K562 (cell line): ENCODE data around the gene SCFD2. TPM values are rescaled to one million over a fixed set of nuclear protein-coding genes. Genes with fewer than 3 reads are reported as not detected.
A peak's percentile ranks its signal among the peaks of the same experiment; 100 is the strongest.

Source experiments
- CEBPZ ChIP-seq: fragments of 150-350 bp; IDR thresholded peaks from 2 replicates; pipeline ENCODE4 v1.6.1; 2014; ENCODE audit warnings: low read depth, mild to moderate bottlenecking, low read length, borderline replicate concordance
- KAT8 ChIP-seq: fragments of 450-650 bp; IDR thresholded peaks from 2 replicates; pipeline ENCODE4 v1.6.1; 2016; ENCODE audit warnings: low read depth, mild to moderate bottlenecking
- LCOR ChIP-seq: sonication (generic); formaldehyde crosslinking; IDR thresholded peaks from 2 replicates; pipeline ENCODE4 v1.8.0; 2022; ENCODE audit warnings: mild to moderate bottlenecking, missing genetic modification reagents
- MBD2 ChIP-seq: sonication (generic); IDR thresholded peaks from 2 replicates; pipeline ENCODE4 v1.6.1; 2016; ENCODE audit warnings: low read depth, borderline replicate concordance
- POLR2G ChIP-seq: fragments of 200-400 bp; formaldehyde crosslinking; IDR thresholded peaks from 2 replicates; pipeline ENCODE4 v1.6.1; 2017; ENCODE audit warnings: low read depth, mild to moderate bottlenecking, antibody characterized with exemption, low read length, moderate library complexity
- POLR2H ChIP-seq: IDR thresholded peaks from 2 replicates; pipeline ENCODE4 v1.6.1; 2016; ENCODE audit warnings: missing genetic modification characterization, low read depth, mild to moderate bottlenecking, control low read depth, missing compliant biosample characterization, moderate library complexity
- PURB ChIP-seq: sonication (generic); formaldehyde crosslinking; IDR thresholded peaks from 2 replicates; pipeline ENCODE4 v1.9.0; 2021; ENCODE audit warnings: low read depth, mild to moderate bottlenecking, missing genetic modification reagents
- RBBP5 ChIP-seq: fragments of 200-600 bp; sonication (generic); IDR thresholded peaks from 2 replicates; pipeline ENCODE4 v1.6.1; 2012; ENCODE audit warnings: borderline replicate concordance, mild to moderate bottlenecking, low read length, control low read depth, inconsistent platforms; ENCODE audit not compliant: insufficient read depth, poor library complexity, severe bottlenecking
- SIN3B ChIP-seq: fragments of 450-650 bp; IDR thresholded peaks from 2 replicates; pipeline ENCODE4 v1.6.1; 2017; ENCODE audit warnings: low read depth, mild to moderate bottlenecking, moderate library complexity
- STAG1 ChIP-seq: sonication (generic); formaldehyde crosslinking; IDR thresholded peaks from 2 replicates; pipeline ENCODE4 v1.5.0; 2020; ENCODE audit warnings: missing genetic modification reagents, borderline replicate concordance
- ZBTB40 ChIP-seq, 2 experiments: fragments of 450-650 bp in 1 of 2; sonication (generic) in 1 of 2; formaldehyde crosslinking in 1 of 2; IDR thresholded peaks; 2 replicates each; pipeline versions ENCODE4 v1.7.1 to v1.9.0; 2016 to 2022; ENCODE audit warnings: inconsistent platforms in 1 of 2, mild to moderate bottlenecking in 1 of 2, missing genetic modification reagents in 1 of 2
- ZNF444 ChIP-seq: fragments of 250-450 bp; sonication (Bioruptor Pico); IDR thresholded peaks from 2 replicates; pipeline ENCODE4 v1.4.0; 2020; ENCODE audit warnings: mild to moderate bottlenecking, moderate library complexity
- ZNF766 ChIP-seq: fragments of 200-800 bp; sonication (Bioruptor generic); conservative IDR thresholded peaks from 2 replicates; pipeline ENCODE4 v1.6.1; 2016; ENCODE audit warnings: missing genetic modification characterization, missing compliant biosample characterization
- polyA plus RNA-seq, 8 experiments: library from polyadenylated mRNA; depleted of rRNA in 4 of 8; stranded (reverse) in 5 of 8; unstranded in 3 of 8; fragments of >200 nt; fragmentation: Nextera tagmentation in 2 of 8; fragmentation: Illumina TruSeq in 1 of 8; extraction: Ambion mirVana in 2 of 8; extraction: Trizol in 1 of 8; gene quantifications; 2 replicates each; pipeline versions ENCODE4 v1.2.1 to v1.2.3, GENCODE V29; 2011 to 2014; ENCODE audit warnings: inconsistent platforms in 1 of 8, missing spikeins in 1 of 8
- total RNA-seq, 7 experiments: library from RNA; depleted of rRNA in 6 of 7; stranded (reverse); fragments of >200 nt in 6 of 7; fragmentation: Illumina TruSeq in 2 of 7; extraction: Trizol in 2 of 7; gene quantifications; 2 replicates each; pipeline versions ENCODE4 v1.2.1 to v1.2.3, GENCODE V29; 2011 to 2021; ENCODE audit warnings: low replicate concordance in 1 of 7

SCFD2 gene
- total and polyA plus RNA-seq, 9 of the 15 experiments (the other 6 are each of a cell fraction or from before 2014, with no cell fraction given), result 5.7 to 30.3 (median 22.8) TPM

GRCh38 chr4:53377319-53378170 is 11.7 kb upstream of the SCFD2 start, which contains the start of gene FIP1L1 (continued):
- TF ChIP-seq ZBTB40 (IDR thresholded peaks at IDR 0.05), result peak; percentile 80
- no peak for TF ChIP-seq ZBTB40 (CRISPR knock-in tag; IDR thresholded peaks at IDR 0.05)
- TF ChIP-seq KAT8, result no peak
- TF ChIP-seq SIN3B, result peak; percentile 37; the same call in 1 of the 2 replicates
- peak; percentile 94 for TF ChIP-seq RBBP5
- no peak for TF ChIP-seq STAG1 (CRISPR knock-in tag)
- no peak for TF ChIP-seq ZNF766 (CRISPR knock-in tag)
- TF ChIP-seq MBD2, result peak; percentile 70; the same call in 1 of the 2 replicates
- TF ChIP-seq CEBPZ, result no peak
- TF ChIP-seq PURB (CRISPR knock-in tag), result no peak
- peak; percentile 89 for TF ChIP-seq POLR2G
- peak; percentile 72; the same call in 1 of the 2 replicates for TF ChIP-seq LCOR
- TF ChIP-seq POLR2H (tag), result peak; percentile 77
- no peak for TF ChIP-seq ZNF444 (CRISPR knock-in tag)
